Suprapubic skin (tissue), 4 donors: ENCODE data around the gene PRKAG3. TPM values are rescaled to one million over a fixed set of nuclear protein-coding genes. Genes with fewer than 3 reads are reported as not detected.

Experiments
- DNase-seq, 2 donors: peaks; one replicate each; pipeline ENCODE4 v3.0.0-alpha.2; 2019; ENCODE audit warnings: low spot score in 2 of 2
- H3K27ac ChIP-seq: fragments of 200-600 bp; sonication (generic); one replicate; pipeline ENCODE4 v1.5.1; 2019
- H3K27me3 ChIP-seq: fragments of 200-600 bp; sonication (generic); one replicate; pipeline ENCODE4 v1.5.1; 2019
- H3K36me3 ChIP-seq: fragments of 200-600 bp; sonication (generic); one replicate; pipeline ENCODE4 v1.5.1; 2019
- H3K4me1 ChIP-seq: fragments of 200-600 bp; sonication (generic); one replicate; pipeline ENCODE4 v1.5.1; 2019
- H3K4me3 ChIP-seq: fragments of 200-600 bp; sonication (generic); one replicate; pipeline ENCODE4 v1.5.1; 2019; ENCODE audit warnings: mild to moderate bottlenecking
- H3K9me3 ChIP-seq: fragments of 200-600 bp; sonication (generic); one replicate; pipeline ENCODE4 v1.5.1; 2019
- CTCF ChIP-seq, 2 donors: fragments of 200-600 bp in 1 of 2; fragments of 450-650 bp in 1 of 2; sonication (generic) in 1 of 2; IDR thresholded peaks; one replicate each; pipeline ENCODE4 v1.5.1; 2016 to 2019; ENCODE audit warnings: antibody characterized with exemption in 2 of 2, mild to moderate bottlenecking in 1 of 2, moderate library complexity in 1 of 2
- EP300 ChIP-seq: sonication (generic); formaldehyde crosslinking; IDR thresholded peaks from one replicate; pipeline ENCODE4 v1.6.1; 2017; ENCODE audit warnings: antibody characterized with exemption
- POLR2A ChIP-seq, 2 donors: fragments of 450-650 bp; IDR thresholded peaks; one replicate each; pipeline ENCODE4 v1.6.1; 2017; ENCODE audit warnings: antibody characterized with exemption in 2 of 2, mild to moderate bottlenecking in 2 of 2, moderate library complexity in 2 of 2
- POLR2AphosphoS5 ChIP-seq, 3 donors: sonication (generic); formaldehyde crosslinking; IDR thresholded peaks; one replicate each; pipeline ENCODE4 v1.6.1; 2017; ENCODE audit warnings: antibody characterized with exemption in 3 of 3
- WGBS: methylation state at CpG from one replicate; pipeline ENCODE4 v1.1.5; 2018; 5-methylcytosine and 5-hydroxymethylcytosine counted together
- total RNA-seq, 4 donors: library from RNA; depleted of rRNA; stranded (reverse); fragments of >200 nt; gene quantifications; one replicate each; pipeline ENCODE4 v1.1.0, GENCODE V29; 2016

Gene PRKAG3
- total RNA-seq, 4 donors from 2014 or later: 0.26 TPM; not detected in 3

GRCh38 chr2:218865396-218865795 lies 33.8 kb upstream of the PRKAG3 start:
- peaks cover 21% of the 10 kb centered on the region for H3K4me1 ChIP-seq
- H3K36me3 ChIP-seq: no peaks in the 10 kb centered on the region
- no peaks in the 10 kb centered on the region for H3K9me3 ChIP-seq
- peaks cover 71% of the 10 kb centered on the region for H3K27me3 ChIP-seq
- DNase-seq: no peak
- TF ChIP-seq POLR2AphosphoS5 (IDR thresholded peaks at IDR 0.05): no peak
- no peak for TF ChIP-seq CTCF (IDR thresholded peaks at IDR 0.05)
- TF ChIP-seq POLR2A (IDR thresholded peaks at IDR 0.05): no peak
- no peak for TF ChIP-seq EP300
- H3K27ac ChIP-seq: no peak overlapping the region
- 49% methylated on average over 4 of the region's 4 CpGs for WGBS
- H3K4me3 ChIP-seq: no peak overlapping the region

GRCh38 chr2:218863021-218863520 lies 31.5 kb upstream of the PRKAG3 start:
- TF ChIP-seq POLR2AphosphoS5 (IDR thresholded peaks at IDR 0.05): no peak
- no peak for TF ChIP-seq POLR2A (IDR thresholded peaks at IDR 0.05)

GRCh38 chr2:218861645-218862318 lies 30.2 kb upstream of the PRKAG3 start:
- peaks cover 86% of the 10 kb centered on the region for H3K27me3 ChIP-seq
- TF ChIP-seq EP300 (no peak), POLR2A (IDR thresholded peaks at IDR 0.05) (no peak), POLR2AphosphoS5 (IDR thresholded peaks at IDR 0.05) (no peak), CTCF (IDR thresholded peaks at IDR 0.05) (no peak)

More at GRCh38 chr2:218863021-218863520, 31.5 kb upstream of the PRKAG3 start:
- no peak overlapping the region for H3K4me3 ChIP-seq
- WGBS: 83% methylated on average over 3 of the region's 3 CpGs
- H3K27ac ChIP-seq: no peak overlapping the region
- H3K36me3 ChIP-seq: no peaks in the 10 kb centered on the region
- peaks cover 38% of the 10 kb centered on the region for H3K4me1 ChIP-seq
- peak in 1 of 2 donors; percentile 37 for DNase-seq
- H3K9me3 ChIP-seq: no peaks in the 10 kb centered on the region
- H3K27me3 ChIP-seq: peaks cover 76% of the 10 kb centered on the region

GRCh38 chr2:218860950-218861381 lies 29.4 kb upstream of the PRKAG3 start:
- H3K4me3 ChIP-seq: peak overlapping the region; percentile 52
- no peaks in the 10 kb centered on the region for H3K9me3 ChIP-seq
- peaks cover 40% of the 10 kb centered on the region for H3K4me1 ChIP-seq
- H3K27me3 ChIP-seq: peaks cover 88% of the 10 kb centered on the region
- no peak for TF ChIP-seq POLR2AphosphoS5 (IDR thresholded peaks at IDR 0.05)
- no peak for TF ChIP-seq EP300
- TF ChIP-seq CTCF (IDR thresholded peaks at IDR 0.05): no peak
- no peak for TF ChIP-seq POLR2A (IDR thresholded peaks at IDR 0.05)
- DNase-seq: peak; percentile 62 to 77
- 6% methylated on average over 12 of the region's 21 CpGs for WGBS
- H3K27ac ChIP-seq: no peak overlapping the region
- no peaks in the 10 kb centered on the region for H3K36me3 ChIP-seq

More at GRCh38 chr2:218861645-218862318, 30.2 kb upstream of the PRKAG3 start:
- 79% methylated on average over 7 of the region's 7 CpGs for WGBS
- DNase-seq: peak; percentile 41 to 49
- peaks cover 41% of the 10 kb centered on the region for H3K4me1 ChIP-seq
- no peak overlapping the region for H3K4me3 ChIP-seq
- H3K9me3 ChIP-seq: no peaks in the 10 kb centered on the region
- H3K27ac ChIP-seq: no peak overlapping the region
- H3K36me3 ChIP-seq: no peaks in the 10 kb centered on the region

- H3K27me3 ChIP-seq: peaks cover 88% of the 10 kb centered on the region
- TF ChIP-seq POLR2A (IDR thresholded peaks at IDR 0.05): no peak
- TF ChIP-seq POLR2AphosphoS5 (IDR thresholded peaks at IDR 0.05): no peak
- no peak for TF ChIP-seq EP300
- no peak for TF ChIP-seq CTCF (IDR thresholded peaks at IDR 0.05)
- peak overlapping the region; percentile 41 for H3K27ac ChIP-seq
- H3K9me3 ChIP-seq: no peaks in the 10 kb centered on the region
- 2% methylated on average over 27 of the region's 47 CpGs for WGBS
- peak; percentile 67 to 76 for DNase-seq
- peaks cover 33% of the 10 kb centered on the region for H3K4me1 ChIP-seq
- H3K36me3 ChIP-seq: no peaks in the 10 kb centered on the region
- H3K4me3 ChIP-seq: peak overlapping the region; percentile 52
These were observed 28.6 kb upstream of the PRKAG3 start for GRCh38 chr2:218859988-218860831.
